HG03565 (cell line): ENCODE results near the gene FKBP14.

Experiments used
- ATAC-seq: cut with Tn5 transposase; IDR thresholded peaks from one replicate; pipeline ENCODE4 v1.9.1; 2021; ENCODE audit warnings: mild to moderate bottlenecking, moderate library complexity; ENCODE audit not compliant: unreplicated experiment

The FKBP14 gene

GRCh38 chr7:30034501-30034900 is 8.0 kb upstream of the FKBP14 start:
- no peak for ATAC-seq

- ATAC-seq = no peak
Measured at GRCh38 chr7:30032310-30033125, 6.0 kb upstream of the FKBP14 start.

- ATAC-seq = no peak
Measured at GRCh38 chr7:30029696-30030095, 3.2 kb upstream of the FKBP14 start.

- peak; percentile 3 for ATAC-seq
Measured at GRCh38 chr7:30028749-30029635, 2.5 kb upstream of the FKBP14 start.

GRCh38 chr7:30028216-30028748 is 1.8 kb upstream of the FKBP14 start, which contains the start of gene PLEKHA8:
Gene PLEKHA8, plus strand, starts transcription at chr7:30028412. Its CDS starts 351 bp downstream, at chr7:30028763.
- ATAC-seq = peak; percentile 33

GRCh38 chr7:30027740-30028215 is 1.3 kb upstream of the FKBP14 start:
- ATAC-seq = no peak

- ATAC-seq = no peak
Measured at GRCh38 chr7:30027065-30027456, 559 bp upstream of the FKBP14 start.

GRCh38 chr7:30023524-30023923 is 3.0 kb downstream of the FKBP14 start:
- no peak for ATAC-seq

- no peak for ATAC-seq
Measured at GRCh38 chr7:30022991-30023390, 3.5 kb downstream of the FKBP14 start.

GRCh38 chr7:30020535-30020934 is 6.0 kb downstream of the FKBP14 start:
- ATAC-seq = no peak

- no peak for ATAC-seq
Measured at GRCh38 chr7:30019960-30020359, 6.5 kb downstream of the FKBP14 start.

- no peak for ATAC-seq
Measured at GRCh38 chr7:30019387-30019786, 7.1 kb downstream of the FKBP14 start.

GRCh38 chr7:30018451-30018850 is 8.1 kb downstream of the FKBP14 start:
- no peak for ATAC-seq

- ATAC-seq = no peak
Measured at GRCh38 chr7:30012757-30013156, 13.7 kb downstream of the FKBP14 start.

GRCh38 chr7:30010021-30010420 is 16.5 kb downstream of the FKBP14 start:
- no peak for ATAC-seq

- no peak for ATAC-seq
Measured at GRCh38 chr7:30005464-30005863, 21.0 kb downstream of the FKBP14 start.

- no peak for ATAC-seq
Measured at GRCh38 chr7:30003098-30003497, 23.4 kb downstream of the FKBP14 start.

GRCh38 chr7:30001998-30002397 is 24.5 kb downstream of the FKBP14 start:
- no peak for ATAC-seq

GRCh38 chr7:29998489-29998888 is 28.0 kb downstream of the FKBP14 start:
- ATAC-seq = no peak

- no peak for ATAC-seq
Measured at GRCh38 chr7:29996321-29996720, 30.2 kb downstream of the FKBP14 start.

- ATAC-seq = no peak
Measured at GRCh38 chr7:29995652-29996051, 30.9 kb downstream of the FKBP14 start.
